HG03045 (cell line): ENCODE data around the gene ACAP2.
A peak's percentile ranks its signal among the peaks of the same experiment; 100 is the strongest.
"Not testable (repeated sequence)": the region's sequence is repeated elsewhere in the genome, so short reads cannot be mapped to it uniquely, and the experiment has no call there.

ENCODE experiments used
- ATAC-seq: cut with Tn5 transposase; IDR thresholded peaks from one replicate; pipeline ENCODE4 v1.9.1; 2021; ENCODE audit warnings: mild to moderate bottlenecking, moderate library complexity; ENCODE audit not compliant: unreplicated experiment

The ACAP2 gene

DNA sequence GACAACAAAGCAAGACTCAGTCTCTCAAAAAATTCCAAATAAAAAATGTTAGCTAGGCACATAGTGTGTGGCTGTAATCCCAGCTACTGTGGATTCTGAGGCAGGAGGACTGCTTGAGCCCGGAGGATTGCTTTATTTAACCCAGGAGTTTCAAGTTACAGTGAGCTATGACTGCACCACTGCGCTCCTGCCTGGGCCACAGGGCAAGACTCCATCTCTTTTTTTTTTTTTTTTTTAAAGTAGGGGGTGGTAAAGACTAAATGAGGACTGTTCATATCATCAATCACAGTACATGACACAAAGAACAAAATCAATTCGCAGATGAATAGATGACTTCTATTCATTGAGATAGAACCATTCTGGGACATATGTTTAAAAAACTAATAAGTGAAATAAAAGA is 48.1 kb downstream of the ACAP2 start:
- no peak for ATAC-seq

DNA sequence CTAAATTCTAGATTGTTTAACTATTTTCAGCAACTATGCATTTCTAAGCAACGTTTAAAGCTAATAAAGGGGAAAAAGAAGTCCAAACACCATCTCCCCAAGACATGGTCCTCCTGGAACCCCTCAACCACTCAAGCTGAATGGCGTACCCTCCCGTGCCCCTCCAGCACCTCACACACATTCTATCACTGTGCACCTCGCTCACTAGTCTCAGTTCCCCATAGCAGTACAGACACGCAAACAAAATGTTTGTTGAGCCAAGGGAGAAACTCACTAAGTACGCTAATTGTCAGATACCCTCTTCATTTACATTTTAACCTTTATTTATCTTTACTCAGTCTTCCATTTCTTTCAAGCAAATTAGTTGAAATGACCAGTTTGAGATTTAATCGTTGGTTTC is 48.8 kb downstream of the ACAP2 start:
- ATAC-seq = peak; percentile 77

DNA sequence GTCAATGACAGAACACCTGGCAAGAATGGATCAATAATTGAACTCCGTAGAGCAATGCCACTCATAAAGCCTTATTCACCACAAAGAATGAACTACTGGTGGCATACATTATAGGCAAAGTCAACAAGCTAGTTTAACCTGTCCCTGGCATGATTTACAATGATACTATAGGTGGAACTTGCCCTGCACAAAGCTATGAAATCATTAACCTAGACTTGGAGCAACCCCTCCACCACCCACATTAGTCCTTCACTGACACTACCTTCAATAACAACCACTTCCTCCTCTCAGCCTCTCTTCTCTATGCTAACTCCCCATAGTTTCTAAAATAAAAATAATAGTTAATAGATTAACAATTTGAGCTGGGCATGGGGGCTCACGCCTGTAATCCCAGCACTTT is 54.4 kb downstream of the ACAP2 start:
- no peak for ATAC-seq

DNA sequence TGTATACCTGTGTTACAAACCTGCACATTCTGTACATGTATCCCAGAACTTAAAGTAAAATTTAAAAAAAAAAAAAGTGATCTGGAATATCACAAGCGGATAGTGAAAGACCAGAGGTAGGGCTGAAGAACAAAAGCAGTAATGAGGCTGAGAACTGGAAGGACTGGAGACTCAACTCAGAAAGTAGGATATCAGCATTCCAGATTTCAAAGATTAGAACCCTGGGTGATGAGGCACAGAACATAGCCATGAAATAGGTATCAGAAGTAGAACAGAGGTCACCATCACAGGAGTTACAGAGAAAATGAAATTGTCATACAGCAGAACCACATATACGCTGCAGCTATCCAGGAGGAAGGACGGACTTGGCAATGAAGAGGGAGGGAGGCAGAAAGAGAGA is 56.1 kb downstream of the ACAP2 start:
- ATAC-seq = no peak

DNA sequence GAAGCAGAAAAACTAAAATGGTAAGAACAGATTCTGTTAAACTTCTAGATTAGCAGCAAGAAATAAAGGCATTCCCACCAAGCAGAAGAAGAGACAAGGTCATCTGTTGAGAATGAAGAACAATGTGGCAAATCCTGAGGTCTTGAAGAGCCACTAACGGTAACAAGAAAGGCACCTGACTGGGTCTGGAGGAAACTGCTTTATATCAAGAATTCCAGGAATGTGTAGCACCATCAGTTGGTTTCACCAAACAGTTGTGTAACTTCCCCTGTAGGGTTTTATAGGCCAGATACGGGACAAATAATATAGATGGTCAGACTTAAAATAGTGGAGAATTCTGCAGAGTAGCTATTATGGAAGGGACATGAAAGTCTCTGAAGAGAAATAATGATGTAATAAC is 57.3 kb downstream of the ACAP2 start:
- no peak for ATAC-seq

DNA sequence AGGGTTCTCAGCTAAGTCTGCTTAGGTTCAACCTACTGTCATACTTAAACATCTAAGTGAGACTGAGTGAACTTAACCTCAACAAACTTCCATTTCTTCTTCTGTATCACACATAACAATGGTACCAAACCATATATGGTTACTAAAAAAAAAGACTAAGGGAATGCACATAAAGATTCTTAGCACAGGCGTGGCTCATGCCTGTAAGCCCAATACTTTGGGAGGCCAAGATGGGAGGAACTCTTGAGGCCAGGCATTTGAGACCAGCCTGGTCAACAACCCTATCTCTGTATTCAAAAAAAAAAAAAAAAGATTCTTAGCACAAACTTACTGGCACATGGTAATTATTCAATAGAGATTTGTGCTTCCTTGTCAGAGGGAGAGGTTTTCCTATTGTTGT is 57.9 kb downstream of the ACAP2 start:
- no peak for ATAC-seq

DNA sequence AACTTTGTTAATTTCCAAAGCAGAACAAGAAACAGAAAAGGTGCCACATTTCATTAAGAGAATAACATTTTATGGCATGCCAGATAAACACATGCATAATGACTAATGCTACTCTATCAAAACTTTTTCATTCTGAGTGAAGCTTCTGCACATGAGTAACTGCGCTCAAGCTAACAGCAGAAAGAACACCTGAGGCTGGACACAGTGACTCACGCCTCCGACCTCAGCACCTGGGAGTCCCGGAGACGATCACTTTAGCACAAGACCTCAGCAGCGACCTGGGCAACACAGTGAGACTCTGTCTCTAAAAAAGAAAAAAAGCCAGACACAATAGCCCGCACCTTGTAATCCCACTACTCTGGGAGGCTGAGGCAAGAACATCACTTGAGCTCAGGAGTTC is 70.6 kb downstream of the ACAP2 start:
- no peak for ATAC-seq

DNA sequence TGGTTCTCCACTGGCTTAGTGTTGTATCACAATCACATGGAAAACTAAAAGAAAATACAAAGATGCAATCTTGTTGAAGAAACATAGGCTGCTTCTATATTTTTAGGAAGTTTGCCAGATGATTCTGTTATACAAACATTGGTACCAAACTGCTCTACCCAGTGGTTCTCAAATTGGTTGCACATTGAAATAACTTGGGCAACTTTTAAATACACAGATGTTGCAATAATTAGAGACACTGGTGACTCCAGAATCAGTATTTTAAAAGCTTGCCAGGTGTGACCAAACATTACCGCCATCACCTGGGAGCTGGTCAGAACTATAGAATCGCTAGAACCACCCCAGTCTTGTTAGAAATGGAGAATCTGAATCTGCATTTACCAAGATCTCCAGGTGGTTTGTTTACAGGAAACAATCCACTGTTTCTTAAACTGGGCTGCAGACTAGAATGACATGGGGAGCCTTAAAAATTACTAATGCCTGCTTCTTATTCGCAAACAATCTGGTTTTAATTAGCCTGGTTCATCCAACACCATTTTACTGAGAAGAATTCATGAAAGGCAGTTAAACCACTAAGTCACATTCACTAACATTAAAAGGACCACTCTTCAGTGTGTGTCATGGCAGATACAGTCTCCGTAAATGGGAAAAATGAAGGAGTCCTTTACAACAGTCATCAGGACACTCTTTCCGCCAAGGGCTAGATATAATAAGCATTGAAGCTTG is 76.5 kb downstream of the ACAP2 start:
- ATAC-seq = no peak

DNA sequence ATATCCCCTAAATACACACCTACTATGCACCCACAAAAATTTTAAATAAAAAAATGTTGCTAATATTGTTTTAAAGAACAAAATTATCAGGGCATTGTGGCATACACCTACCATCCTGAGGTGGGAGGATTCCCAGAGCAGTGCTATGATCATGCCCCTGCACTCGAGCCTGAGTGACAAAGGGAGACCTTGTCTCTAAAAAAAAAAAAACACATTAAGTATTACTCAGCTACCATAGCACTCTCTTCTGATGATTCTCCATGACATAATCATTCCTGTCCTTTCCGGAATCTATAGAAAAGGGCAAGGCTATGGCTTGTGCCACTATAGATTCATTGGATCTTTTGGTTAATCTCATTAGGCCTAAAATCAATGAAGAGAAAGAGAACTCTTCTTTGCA is 77.4 kb downstream of the ACAP2 start:
- no peak for ATAC-seq

DNA sequence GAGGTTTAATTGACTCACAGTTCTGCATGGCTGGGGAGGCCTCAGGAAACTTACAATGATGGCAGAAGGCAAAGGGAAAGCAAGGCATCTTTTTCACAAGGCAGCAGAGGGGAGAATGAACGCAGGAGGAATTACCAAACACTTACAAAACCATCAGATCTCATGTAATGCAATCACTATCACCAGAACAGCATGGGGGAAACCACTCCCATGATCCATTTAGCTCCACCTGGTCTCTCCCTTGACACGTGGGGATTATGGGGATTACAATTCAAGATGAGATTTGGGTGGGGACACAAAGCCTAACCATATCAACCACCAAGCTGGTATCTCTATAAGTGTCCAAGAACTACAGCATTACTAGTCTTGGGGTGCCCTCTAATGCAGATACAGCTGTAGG is 85.0 kb downstream of the ACAP2 start:
- not testable (repeated sequence) for ATAC-seq

DNA sequence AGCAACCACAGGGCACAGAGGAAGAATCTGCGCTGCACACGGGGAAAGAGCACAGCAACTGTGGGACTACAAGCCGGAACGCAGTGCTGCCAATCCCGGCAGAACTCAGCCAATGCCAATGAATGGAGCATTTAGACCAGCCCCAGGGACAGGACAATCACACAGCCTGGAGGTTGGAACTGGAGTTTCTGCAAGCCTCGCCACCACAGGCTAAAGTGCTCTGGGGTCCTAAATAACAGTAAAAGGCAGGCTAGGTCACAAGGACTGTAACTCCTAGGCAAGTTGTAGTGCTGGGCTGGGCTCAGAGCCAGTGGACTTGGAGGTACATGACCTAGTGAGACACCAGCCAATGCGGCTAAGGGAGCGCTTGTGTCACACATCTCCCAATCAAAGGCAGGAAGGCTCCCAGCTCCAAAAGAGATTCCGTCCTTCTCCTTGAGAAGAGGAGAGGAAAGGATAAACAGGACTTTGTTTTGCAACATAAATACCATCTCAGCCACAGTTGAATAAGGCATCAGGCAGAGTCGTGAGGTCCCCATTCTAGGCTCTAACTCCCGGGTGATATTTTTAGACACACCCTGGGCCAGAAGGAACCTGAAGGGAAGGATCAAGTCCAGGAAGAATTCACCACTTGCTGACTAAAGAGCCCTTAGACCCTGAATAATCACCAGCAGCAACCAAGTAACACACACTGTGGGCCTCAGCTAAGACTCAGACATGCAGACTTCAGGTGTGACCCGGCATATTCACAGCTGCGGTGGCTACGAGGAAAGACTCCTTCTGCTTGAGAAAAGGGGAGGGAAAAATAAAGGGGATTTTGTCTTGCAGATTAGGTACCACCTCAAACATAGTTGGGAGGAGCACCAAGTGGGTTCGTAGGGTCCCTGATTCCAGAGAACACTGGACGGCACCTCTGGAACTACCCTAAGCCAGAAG is 86.4 kb downstream of the ACAP2 start:
- no peak for ATAC-seq

DNA sequence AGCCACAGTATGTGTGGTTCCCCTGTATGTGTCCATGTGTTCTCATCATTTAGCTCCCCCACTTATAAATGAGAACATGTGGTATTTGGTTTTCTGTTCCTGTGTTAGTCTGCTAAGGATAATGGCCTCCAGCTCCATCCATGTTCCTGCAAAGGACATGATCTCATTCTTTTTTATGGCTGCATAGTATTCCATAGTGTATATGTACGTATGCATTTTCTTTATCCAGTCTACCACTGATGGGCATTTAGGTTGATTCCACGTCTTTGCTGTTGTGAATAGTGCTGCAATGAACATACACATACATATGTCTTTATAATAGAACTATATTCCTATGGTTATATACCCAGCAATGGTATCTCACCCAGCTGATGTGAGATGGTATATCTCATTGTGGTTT is 88.8 kb downstream of the ACAP2 start:
- ATAC-seq = not testable (repeated sequence)

DNA sequence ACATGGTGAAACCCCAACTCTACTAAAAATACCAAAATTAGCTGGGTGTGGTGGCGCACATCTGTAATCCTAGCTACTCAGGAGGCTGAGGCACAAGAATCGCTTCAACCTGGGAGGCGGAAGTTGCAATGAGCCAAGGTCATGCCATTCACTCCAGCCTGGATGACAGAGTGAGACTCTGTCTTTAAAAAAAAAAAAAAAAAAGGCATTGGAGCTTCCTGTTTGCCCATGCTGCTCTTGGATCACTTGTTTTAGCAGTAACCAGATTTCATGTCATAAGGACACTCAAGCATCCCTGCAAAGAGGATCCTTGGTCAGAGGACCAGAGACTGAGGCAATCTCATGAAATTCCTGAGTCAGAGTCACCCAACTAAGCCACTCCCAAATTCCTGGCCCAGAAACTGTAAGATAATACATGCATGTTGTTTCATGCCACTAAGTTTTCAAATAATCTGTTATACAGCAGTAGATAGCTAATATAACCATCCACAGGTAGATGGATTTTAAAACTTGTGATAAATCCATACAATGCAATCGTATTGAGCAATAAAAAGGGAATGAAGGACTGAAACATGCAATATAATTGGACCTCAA is 89.8 kb downstream of the ACAP2 start:
- no peak for ATAC-seq

DNA sequence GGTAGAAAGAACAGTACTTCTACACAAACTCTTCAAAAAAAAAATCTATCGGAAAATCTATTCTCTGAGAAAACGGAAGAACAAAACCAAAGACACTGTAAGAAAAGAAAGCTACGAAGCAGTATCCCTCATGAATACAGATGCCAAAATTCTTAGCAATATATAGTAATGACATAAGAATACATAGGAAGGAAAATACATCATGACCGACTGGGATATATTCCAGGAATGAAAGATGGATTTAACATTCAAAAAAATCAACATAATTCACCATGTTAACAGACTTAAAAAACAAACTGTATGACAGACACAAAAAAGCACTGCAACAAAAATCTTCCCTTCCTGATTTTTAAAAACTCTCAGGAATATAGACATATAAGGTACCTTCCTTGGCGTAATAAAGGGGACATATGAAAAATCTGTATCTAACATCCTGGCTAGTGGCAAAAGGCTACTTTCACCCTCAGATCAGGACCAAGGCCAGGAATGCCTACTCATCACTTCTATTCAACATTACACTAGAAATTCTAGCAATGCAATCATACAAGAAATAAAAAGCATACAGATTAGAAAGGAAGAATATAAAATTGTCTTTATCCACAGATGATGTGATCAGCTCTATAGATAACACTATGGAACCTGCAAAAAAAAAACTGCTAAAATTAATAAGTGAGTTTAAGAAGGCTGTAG is 94.2 kb downstream of the ACAP2 start:
- no peak for ATAC-seq

DNA sequence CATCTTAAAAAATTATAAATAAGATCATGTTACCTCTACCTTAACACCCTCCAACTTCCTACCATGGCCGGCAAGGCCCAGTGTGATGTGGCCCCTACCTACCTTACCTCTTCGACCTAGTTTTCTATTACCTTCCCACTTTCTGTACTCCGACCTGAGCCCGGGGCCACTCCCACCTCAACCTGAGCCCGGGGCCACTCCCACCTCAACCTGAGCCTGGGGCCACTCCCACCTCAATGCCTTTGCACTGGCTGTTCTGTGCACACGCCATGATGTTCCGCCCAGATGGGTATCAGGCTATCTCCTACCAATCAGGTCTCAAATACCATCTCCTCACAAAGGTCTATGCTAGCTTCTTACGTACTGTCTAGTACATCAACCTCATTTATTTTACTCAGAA is 105.1 kb downstream of the ACAP2 start:
- no peak for ATAC-seq

DNA sequence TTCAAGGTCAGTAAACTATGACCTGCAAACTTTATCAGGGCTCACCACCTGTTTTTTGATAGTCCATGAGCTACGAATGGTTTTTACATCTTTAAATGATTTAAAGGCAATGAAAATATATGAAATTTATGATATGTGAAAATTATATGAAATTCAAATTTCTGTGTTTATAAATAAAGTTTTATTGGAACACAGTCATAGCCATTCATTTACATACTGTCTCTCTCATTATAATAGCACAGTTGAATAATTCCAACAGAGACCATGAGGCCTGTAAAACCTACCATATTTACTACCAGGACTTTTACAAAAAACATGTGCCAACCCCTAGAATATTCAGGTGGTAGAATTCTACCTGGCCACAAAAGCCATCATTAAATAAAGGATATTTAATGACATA is 107.9 kb downstream of the ACAP2 start:
- no peak for ATAC-seq

DNA sequence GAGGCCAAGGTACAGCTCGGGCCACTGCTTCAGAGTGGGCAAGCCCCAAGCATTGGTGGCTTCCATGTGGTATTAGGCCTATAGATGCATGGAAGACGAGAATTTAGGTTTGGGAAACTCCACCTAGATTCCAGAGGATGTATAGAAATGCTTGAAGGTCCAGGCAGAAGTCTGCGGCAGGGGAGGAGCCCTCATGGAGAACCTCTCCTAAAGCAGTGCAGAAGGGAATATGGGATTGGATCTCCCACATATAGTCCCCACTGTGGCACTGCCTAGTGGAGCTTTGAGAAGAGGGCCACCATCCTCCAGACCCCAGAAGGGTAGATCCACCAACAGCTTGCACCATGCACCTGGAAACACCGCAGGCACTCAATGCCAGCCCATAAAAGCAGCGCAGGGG is 123.8 kb downstream of the ACAP2 start:
- no peak for ATAC-seq

DNA sequence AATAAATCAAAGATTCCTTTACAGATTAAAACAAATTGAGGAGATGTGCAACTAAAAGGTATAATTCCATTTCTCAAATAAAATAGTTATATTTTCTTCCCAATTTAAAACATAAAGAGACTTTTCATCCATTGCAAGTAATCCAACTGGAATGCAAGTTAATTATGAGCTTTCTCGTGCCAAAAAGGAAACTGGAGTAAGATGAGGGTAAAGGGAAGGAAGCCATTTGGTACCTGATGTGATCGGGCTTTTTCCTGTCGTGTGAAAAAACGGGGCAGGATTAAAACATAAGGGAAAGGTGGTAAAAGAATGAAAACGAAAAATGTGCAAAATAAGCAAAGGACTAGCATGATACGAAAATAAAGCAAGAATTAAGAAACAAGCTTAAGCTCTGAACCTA is 130.1 kb downstream of the ACAP2 start:
- no peak for ATAC-seq

DNA sequence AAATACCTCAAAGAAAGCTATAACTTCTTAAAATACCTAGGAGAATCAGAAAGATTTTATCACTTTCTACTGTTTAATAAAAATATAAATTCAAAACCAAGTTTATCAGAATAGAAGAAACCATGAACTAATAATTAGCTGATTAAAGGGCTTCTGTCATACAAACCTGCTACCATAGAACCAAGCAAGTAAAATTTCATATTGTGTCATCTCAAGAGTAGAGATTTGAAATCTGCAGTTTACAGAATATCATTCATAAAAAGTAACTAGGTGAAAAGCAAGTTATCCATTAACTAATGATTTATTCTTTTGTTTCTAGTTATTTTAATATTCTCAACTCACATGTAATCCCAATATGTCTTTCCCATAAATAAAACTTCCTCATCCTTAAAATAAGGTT is 135.1 kb downstream of the ACAP2 start:
- no peak for ATAC-seq

DNA sequence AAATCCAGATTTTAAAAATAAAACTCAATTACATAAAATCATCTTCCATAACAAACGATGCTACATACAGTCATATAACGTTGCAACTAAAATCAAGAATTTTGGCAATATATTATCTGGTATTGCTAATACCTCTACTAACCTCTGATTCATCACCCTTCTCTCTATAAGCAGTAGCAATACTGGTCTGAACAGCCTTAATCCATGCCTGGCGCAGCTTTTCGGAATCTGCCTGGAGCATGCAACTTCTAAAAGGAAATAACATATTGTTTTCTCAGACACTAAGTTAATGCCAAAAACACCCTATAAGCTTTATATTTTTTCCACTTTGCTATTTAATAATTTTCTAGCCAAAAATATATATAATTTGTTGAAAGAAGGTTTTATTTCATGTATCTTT is 136.5 kb downstream of the ACAP2 start:
- no peak for ATAC-seq

DNA sequence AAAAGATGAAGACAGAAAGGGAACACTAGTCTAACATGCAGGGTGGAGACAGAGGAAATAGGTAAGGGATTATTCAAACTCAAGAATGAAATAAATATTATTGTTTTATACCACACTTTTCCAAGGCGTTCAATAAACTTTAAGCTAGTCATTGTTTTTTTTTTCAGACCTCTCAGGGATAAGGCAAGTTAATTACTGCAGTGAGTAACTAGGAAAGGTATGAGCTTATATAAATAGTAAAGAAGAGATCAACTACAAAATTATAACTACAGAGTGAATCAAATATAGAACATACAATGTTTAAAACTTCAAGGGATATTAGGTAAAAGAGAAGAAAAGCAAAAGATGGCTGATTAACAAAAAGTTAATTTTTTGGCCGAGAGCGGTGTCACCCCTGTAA is 140.4 kb downstream of the ACAP2 start:
- ATAC-seq = no peak
